Liver (tissue), 9 donors: ENCODE data around the gene FBXO2. TPM values are rescaled to one million over a fixed set of nuclear protein-coding genes. Genes with fewer than 3 reads are reported as not detected.

Source experiments
- DNase-seq: peaks from one replicate; pipeline ENCODE4 v3.0.0-alpha.2; 2017; ENCODE audit warnings: low spot score
- H3K27ac ChIP-seq, 2 donors: one replicate each; pipeline ENCODE4 v1.7.0; 2013; ENCODE audit warnings: inconsistent platforms in 2 of 2, low read length in 2 of 2, control low read depth in 1 of 2, low read depth in 1 of 2, mild to moderate bottlenecking in 1 of 2
- H3K27me3 ChIP-seq, 4 donors: one replicate each; pipeline versions ENCODE4 v1.6.1 to v1.7.0; 2013; ENCODE audit warnings: low read length in 3 of 4, inconsistent platforms in 1 of 4, mild to moderate bottlenecking in 1 of 4, moderate library complexity in 1 of 4; ENCODE audit not compliant: control insufficient read depth in 4 of 4, insufficient read depth in 4 of 4
- H3K36me3 ChIP-seq, 4 donors: one replicate each; pipeline versions ENCODE4 v1.6.1 to v1.7.0; 2013; ENCODE audit warnings: low read length in 3 of 4, mild to moderate bottlenecking in 3 of 4, low read depth in 1 of 4, moderate library complexity in 1 of 4; ENCODE audit not compliant: control insufficient read depth in 4 of 4, insufficient read depth in 3 of 4
- H3K4me1 ChIP-seq, 4 donors: one replicate each; pipeline versions ENCODE4 v1.6.1 to v1.7.0; 2013; ENCODE audit warnings: low read length in 3 of 4, mild to moderate bottlenecking in 3 of 4, moderate library complexity in 1 of 4; ENCODE audit not compliant: control insufficient read depth in 4 of 4, insufficient read depth in 4 of 4
- H3K4me3 ChIP-seq, 3 donors: one replicate each; pipeline versions ENCODE4 v1.6.1 to v1.7.0; 2013; ENCODE audit warnings: low read length in 3 of 3, control low read depth in 1 of 3, low read depth in 1 of 3, mild to moderate bottlenecking in 1 of 3
- H3K9ac ChIP-seq, 2 donors: one replicate each; pipeline ENCODE4 v1.7.0; 2013; ENCODE audit warnings: low read length in 2 of 2, mild to moderate bottlenecking in 2 of 2, moderate library complexity in 2 of 2, control low read depth in 1 of 2, low read depth in 1 of 2
- H3K9me3 ChIP-seq, 4 donors: one replicate each; pipeline versions ENCODE4 v1.6.1 to v1.7.0; 2013; ENCODE audit warnings: low read length in 3 of 4; ENCODE audit not compliant: control insufficient read depth in 4 of 4
- EGR1 ChIP-seq, 2 donors: IDR thresholded peaks; 2 replicates each; pipeline ENCODE4 v1.6.1; 2016 to 2018; ENCODE audit warnings: antibody characterized with exemption in 2 of 2, low read depth in 2 of 2
- FOXA1 ChIP-seq: IDR thresholded peaks from 2 replicates; pipeline ENCODE4 v1.6.1; 2016; ENCODE audit warnings: antibody characterized with exemption
- FOXA2 ChIP-seq: IDR thresholded peaks from 2 replicates; pipeline ENCODE4 v1.6.1; 2016; ENCODE audit warnings: antibody characterized with exemption
- GABPA ChIP-seq, 2 donors: IDR thresholded peaks in 1 of 2; conservative IDR thresholded peaks in 1 of 2; 2 replicates each; pipeline ENCODE4 v1.6.1; 2016; ENCODE audit warnings: antibody characterized with exemption in 2 of 2, mild to moderate bottlenecking in 1 of 2, moderate library complexity in 1 of 2
- HNF4A ChIP-seq, 2 donors: conservative IDR thresholded peaks; 2 replicates each; pipeline ENCODE4 v1.6.1; 2016; ENCODE audit warnings: antibody characterized with exemption in 2 of 2, mild to moderate bottlenecking in 2 of 2
- HNF4G ChIP-seq: IDR thresholded peaks from 2 replicates; pipeline ENCODE4 v1.6.1; 2016; ENCODE audit warnings: antibody characterized with exemption
- JUND ChIP-seq, 2 donors: IDR thresholded peaks; 2 replicates each; pipeline ENCODE4 v1.6.1; 2016; ENCODE audit warnings: antibody characterized with exemption in 2 of 2
- NR2F2 ChIP-seq: IDR thresholded peaks from 2 replicates; pipeline ENCODE4 v1.6.1; 2016; ENCODE audit warnings: antibody characterized with exemption
- RAD21 ChIP-seq, 2 donors: IDR thresholded peaks; 2 replicates each; pipeline ENCODE4 v1.6.1; 2016; ENCODE audit warnings: antibody characterized with exemption in 2 of 2, mild to moderate bottlenecking in 2 of 2
- RXRA ChIP-seq, 2 donors: IDR thresholded peaks; 2 replicates each; pipeline ENCODE4 v1.6.1; 2017 to 2018; ENCODE audit warnings: antibody characterized with exemption in 2 of 2, mild to moderate bottlenecking in 1 of 2
- SP1 ChIP-seq: IDR thresholded peaks from 2 replicates; pipeline ENCODE4 v1.6.1; 2018; ENCODE audit warnings: antibody characterized with exemption, mild to moderate bottlenecking
- YY1 ChIP-seq: IDR thresholded peaks from 2 replicates; pipeline ENCODE4 v1.6.1; 2016; ENCODE audit warnings: antibody characterized with exemption, mild to moderate bottlenecking
- WGBS: extraction: QIAGEN DNeasy Blood & Tissue Kit; methylation state at CpG from one replicate; pipeline ENCODE4 v1.1.7; 2013; 5-methylcytosine and 5-hydroxymethylcytosine counted together
- polyA plus RNA-seq, 2 donors: library from polyadenylated mRNA; stranded (reverse) in 1 of 2; unstranded in 1 of 2; fragments of 200-250 nt in 1 of 2; fragments of >200 nt in 1 of 2; fragmentation: Nextera tagmentation in 1 of 2; extraction: Ambion mirVana in 1 of 2; gene quantifications; one replicate each; pipeline versions ENCODE4 v1.2.1 to v1.2.3, GENCODE V29; 2013 to 2015
- total RNA-seq, 2 donors: library from RNA; depleted of rRNA; stranded (reverse); fragments of >200 nt; gene quantifications; one replicate each; pipeline ENCODE4 v1.2.3, GENCODE V29; 2014
- TF ChIP-seq, protein P1 (sequence below): IDR thresholded peaks from 2 replicates; pipeline ENCODE4 v1.6.1; 2016; ENCODE audit warnings: antibody characterized with exemption
- TF ChIP-seq, protein P2 (sequence below): IDR thresholded peaks from 2 replicates; pipeline ENCODE4 v1.6.1; 2016; ENCODE audit warnings: antibody characterized with exemption, mild to moderate bottlenecking
- TF ChIP-seq, protein P3 (sequence below): IDR thresholded peaks from 2 replicates; pipeline ENCODE4 v1.6.1; 2016; ENCODE audit warnings: antibody characterized with exemption
- donor health status: healthy.
- donor health status: healthy.
- donor health status: healthy.
- donor health status: healthy.
- donor health status: healthy.

FBXO2 gene
- total and polyA plus RNA-seq, 4 donors: 1.7 to 20.9 (median 4.0) TPM

DNA sequence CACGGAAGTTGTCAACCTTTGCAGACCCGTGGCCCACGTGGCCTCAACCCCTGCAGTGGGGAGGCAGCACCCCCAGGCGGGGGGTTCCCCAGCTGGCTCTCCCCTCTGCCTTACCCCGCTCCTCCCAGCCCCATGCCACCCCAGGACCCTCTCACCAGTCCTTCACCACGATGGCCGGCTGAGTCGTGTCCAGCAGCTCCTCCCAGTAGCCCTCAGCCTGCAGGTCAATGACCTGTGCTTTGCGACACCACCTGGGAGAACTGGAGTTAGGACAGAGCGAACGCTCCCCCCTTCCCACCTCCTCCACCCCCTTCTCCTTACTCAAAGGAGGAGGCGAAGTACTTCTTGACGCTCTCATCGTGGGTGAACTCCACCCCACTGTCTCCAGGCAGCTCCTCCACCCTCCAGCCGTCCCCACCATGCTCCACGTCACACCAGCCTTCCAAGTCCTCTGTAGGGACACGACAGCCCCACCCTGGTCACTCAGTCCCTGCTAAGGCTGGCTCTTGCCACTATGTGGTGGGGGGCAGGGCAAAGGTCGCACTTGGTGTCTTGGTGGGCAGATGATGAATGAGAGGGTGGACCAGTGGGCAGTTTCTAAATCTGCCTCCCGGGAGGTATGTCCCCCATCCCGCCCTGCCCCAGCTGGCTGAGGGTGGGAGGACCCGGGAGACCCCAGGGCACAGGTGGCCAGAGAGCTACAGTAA is 4.5 kb downstream of the FBXO2 start:
- Histone ChIP-seq H3K4me3 (peak overlapping the region; percentile 18 to 32 (median 24)), H3K27ac (peak overlapping the region; percentile 78 to 81), H3K9me3 (no peaks in the 10 kb centered on the region), H3K4me1 (peaks cover 7 to 36% (median 29%) of the 10 kb centered on the region in 4 donors), H3K9ac (no peak overlapping the region), H3K27me3 (no peaks in the 10 kb centered on the region), H3K36me3 (no peaks in the 10 kb centered on the region)
- DNase-seq: no peak
- peak in 1 of 2 donors; percentile 25 for TF ChIP-seq HNF4A (conservative IDR thresholded peaks at IDR 0.05)
- peak; percentile 70 for TF ChIP-seq SP1
- no peak for TF ChIP-seq GABPA (IDR thresholded peaks at IDR 0.05 in 1 of 2, conservative IDR thresholded peaks at IDR 0.05 in 1 of 2)
- TF ChIP-seq YY1: peak; percentile 57
- TF ChIP-seq RXRA (IDR thresholded peaks at IDR 0.05): peak; percentile 89 to 96
- WGBS: 16% methylated on average over 21 of the region's 21 CpGs

DNA sequence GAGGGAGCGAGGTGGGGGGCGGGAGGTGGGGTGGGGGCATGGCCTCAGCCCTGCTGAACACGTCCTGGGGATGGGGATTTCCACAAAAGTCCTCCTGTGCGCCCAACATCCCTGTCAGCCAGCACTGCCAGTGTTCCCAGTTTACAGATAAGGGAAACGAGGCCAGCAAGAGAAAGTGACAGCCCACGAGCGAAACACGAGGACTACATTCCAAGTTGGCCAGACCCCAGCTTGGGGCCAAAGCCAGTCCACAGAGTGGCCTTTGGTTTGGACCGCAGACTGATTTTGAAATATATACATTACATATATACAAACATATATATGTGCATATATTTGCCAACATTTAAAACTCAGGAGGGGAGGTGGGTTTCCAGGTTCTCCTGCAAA is 5.0 kb downstream of the FBXO2 start:
- DNase-seq: no peak
- Histone ChIP-seq H3K4me3 (peak overlapping the region in 2 of 3 donors; percentile 24 to 38), H3K27me3 (no peaks in the 10 kb centered on the region), H3K4me1 (peaks cover 7 to 33% (median 28%) of the 10 kb centered on the region in 4 donors), H3K9me3 (no peaks in the 10 kb centered on the region), H3K9ac (no peak overlapping the region), H3K36me3 (no peaks in the 10 kb centered on the region), H3K27ac (peak overlapping the region; percentile 78 to 81)
- TF ChIP-seq HNF4A (conservative IDR thresholded peaks at IDR 0.05): peak; percentile 45 to 48
- no peak for TF ChIP-seq FOXA1
- 7% methylated on average over 9 of the region's 9 CpGs for WGBS

DNA sequence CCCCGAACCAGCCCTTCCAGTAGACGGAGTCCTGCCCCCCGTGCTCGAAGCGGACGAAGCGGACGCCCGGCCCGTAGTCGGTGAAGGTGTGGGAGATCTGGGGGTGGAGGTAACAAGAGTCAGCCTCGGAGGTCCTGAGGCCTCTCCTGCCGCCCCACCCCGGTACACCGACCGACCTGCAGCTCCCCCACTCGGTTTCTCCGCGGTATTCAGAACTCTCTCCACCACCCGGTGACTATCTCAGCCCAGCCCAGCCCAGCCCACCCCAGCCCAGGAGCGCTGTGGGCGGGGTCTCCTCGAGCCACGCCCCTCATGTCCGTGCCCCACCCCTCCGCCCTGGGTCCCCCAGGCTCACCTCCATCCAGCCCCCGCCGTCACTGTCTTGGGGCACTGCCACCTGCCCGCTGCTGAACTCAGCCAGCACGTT is 5.5 kb downstream of the FBXO2 start:
- no peak for TF ChIP-seq JUND (IDR thresholded peaks at IDR 0.05)
- TF ChIP-seq, protein P1, sequence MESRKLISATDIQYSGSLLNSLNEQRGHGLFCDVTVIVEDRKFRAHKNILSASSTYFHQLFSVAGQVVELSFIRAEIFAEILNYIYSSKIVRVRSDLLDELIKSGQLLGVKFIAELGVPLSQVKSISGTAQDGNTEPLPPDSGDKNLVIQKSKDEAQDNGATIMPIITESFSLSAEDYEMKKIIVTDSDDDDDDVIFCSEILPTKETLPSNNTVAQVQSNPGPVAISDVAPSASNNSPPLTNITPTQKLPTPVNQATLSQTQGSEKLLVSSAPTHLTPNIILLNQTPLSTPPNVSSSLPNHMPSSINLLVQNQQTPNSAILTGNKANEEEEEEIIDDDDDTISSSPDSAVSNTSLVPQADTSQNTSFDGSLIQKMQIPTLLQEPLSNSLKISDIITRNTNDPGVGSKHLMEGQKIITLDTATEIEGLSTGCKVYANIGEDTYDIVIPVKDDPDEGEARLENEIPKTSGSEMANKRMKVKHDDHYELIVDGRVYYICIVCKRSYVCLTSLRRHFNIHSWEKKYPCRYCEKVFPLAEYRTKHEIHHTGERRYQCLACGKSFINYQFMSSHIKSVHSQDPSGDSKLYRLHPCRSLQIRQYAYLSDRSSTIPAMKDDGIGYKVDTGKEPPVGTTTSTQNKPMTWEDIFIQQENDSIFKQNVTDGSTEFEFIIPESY: no peak
- H3K9ac ChIP-seq: no peak overlapping the region
- peak overlapping the region in 1 of 2 donors; percentile 81 for H3K27ac ChIP-seq
- H3K27me3 ChIP-seq: no peaks in the 10 kb centered on the region
- DNase-seq: peak; percentile 59
- 25% methylated on average over 30 of the region's 30 CpGs for WGBS
- peak overlapping the region in 2 of 3 donors; percentile 23 to 38 for H3K4me3 ChIP-seq
- no peaks in the 10 kb centered on the region for H3K9me3 ChIP-seq
- peaks cover 7 to 29% (median 27%) of the 10 kb centered on the region in 4 donors for H3K4me1 ChIP-seq
- H3K36me3 ChIP-seq: no peaks in the 10 kb centered on the region

DNA sequence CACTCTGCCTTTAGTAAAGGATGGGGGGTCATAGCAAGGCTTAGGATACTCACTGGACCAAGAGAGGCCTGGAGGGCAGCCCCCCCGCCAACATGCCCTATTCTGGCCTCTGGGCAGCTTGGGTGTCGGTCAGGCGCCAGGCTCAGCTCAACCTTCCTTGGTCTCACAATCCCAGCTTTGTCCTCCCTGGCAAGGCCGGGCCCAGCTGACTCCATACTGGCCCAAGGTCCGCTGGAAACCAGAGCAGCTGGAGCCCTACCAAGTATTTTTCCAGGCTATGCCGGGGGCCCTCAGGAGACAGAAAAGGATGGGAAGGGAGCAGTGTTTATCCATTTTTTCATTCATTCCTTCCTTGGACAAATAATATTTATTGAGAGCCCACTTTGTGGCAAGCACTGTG is 6.2 kb downstream of the FBXO2 start:
- H3K9ac ChIP-seq: no peak overlapping the region
- H3K36me3 ChIP-seq: no peaks in the 10 kb centered on the region
- WGBS: 80% methylated on average over 6 of the region's 6 CpGs
- no peaks in the 10 kb centered on the region for H3K9me3 ChIP-seq
- H3K4me3 ChIP-seq: no peak overlapping the region
- DNase-seq: no peak
- no peaks in the 10 kb centered on the region for H3K27me3 ChIP-seq
- no peak overlapping the region for H3K27ac ChIP-seq
- H3K4me1 ChIP-seq: peaks cover 7 to 29% (median 26%) of the 10 kb centered on the region in 4 donors
- no peak for TF ChIP-seq HNF4A (conservative IDR thresholded peaks at IDR 0.05)
- TF ChIP-seq FOXA2: no peak
- TF ChIP-seq NR2F2: no peak
- no peak for TF ChIP-seq FOXA1
- TF ChIP-seq, protein P2, sequence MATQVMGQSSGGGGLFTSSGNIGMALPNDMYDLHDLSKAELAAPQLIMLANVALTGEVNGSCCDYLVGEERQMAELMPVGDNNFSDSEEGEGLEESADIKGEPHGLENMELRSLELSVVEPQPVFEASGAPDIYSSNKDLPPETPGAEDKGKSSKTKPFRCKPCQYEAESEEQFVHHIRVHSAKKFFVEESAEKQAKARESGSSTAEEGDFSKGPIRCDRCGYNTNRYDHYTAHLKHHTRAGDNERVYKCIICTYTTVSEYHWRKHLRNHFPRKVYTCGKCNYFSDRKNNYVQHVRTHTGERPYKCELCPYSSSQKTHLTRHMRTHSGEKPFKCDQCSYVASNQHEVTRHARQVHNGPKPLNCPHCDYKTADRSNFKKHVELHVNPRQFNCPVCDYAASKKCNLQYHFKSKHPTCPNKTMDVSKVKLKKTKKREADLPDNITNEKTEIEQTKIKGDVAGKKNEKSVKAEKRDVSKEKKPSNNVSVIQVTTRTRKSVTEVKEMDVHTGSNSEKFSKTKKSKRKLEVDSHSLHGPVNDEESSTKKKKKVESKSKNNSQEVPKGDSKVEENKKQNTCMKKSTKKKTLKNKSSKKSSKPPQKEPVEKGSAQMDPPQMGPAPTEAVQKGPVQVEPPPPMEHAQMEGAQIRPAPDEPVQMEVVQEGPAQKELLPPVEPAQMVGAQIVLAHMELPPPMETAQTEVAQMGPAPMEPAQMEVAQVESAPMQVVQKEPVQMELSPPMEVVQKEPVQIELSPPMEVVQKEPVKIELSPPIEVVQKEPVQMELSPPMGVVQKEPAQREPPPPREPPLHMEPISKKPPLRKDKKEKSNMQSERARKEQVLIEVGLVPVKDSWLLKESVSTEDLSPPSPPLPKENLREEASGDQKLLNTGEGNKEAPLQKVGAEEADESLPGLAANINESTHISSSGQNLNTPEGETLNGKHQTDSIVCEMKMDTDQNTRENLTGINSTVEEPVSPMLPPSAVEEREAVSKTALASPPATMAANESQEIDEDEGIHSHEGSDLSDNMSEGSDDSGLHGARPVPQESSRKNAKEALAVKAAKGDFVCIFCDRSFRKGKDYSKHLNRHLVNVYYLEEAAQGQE: no peak
- no peak for TF ChIP-seq RXRA (IDR thresholded peaks at IDR 0.05)
- TF ChIP-seq EGR1 (IDR thresholded peaks at IDR 0.05; ENCODE audit: low read depth in 2 of 2): no peak
- TF ChIP-seq JUND (IDR thresholded peaks at IDR 0.05): no peak
- no peak for TF ChIP-seq HNF4G
- no peak for TF ChIP-seq SP1
- TF ChIP-seq, protein P1: no peak
- TF ChIP-seq RAD21 (IDR thresholded peaks at IDR 0.05): no peak
- TF ChIP-seq, protein P3, sequence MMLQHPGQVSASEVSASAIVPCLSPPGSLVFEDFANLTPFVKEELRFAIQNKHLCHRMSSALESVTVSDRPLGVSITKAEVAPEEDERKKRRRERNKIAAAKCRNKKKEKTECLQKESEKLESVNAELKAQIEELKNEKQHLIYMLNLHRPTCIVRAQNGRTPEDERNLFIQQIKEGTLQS: no peak
